HK-2 (cell line): ENCODE measurements around the gene ITM2B.

Experiments used
- DNase-seq: peaks from one replicate; pipeline ENCODE4 v3.0.0-alpha.2; 2018; ENCODE audit not compliant: unreplicated experiment

ITM2B gene

GRCh38 chr13:48258430-48258829, 25.4 kb downstream of the ITM2B start:
- DNase-seq: no peak

GRCh38 chr13:48260970-48261369, 28.0 kb downstream of the ITM2B start:
- no peak for DNase-seq

- DNase-seq: no peak
These were observed 30.2 kb downstream of the ITM2B start for GRCh38 chr13:48263196-48263595.

DNA sequence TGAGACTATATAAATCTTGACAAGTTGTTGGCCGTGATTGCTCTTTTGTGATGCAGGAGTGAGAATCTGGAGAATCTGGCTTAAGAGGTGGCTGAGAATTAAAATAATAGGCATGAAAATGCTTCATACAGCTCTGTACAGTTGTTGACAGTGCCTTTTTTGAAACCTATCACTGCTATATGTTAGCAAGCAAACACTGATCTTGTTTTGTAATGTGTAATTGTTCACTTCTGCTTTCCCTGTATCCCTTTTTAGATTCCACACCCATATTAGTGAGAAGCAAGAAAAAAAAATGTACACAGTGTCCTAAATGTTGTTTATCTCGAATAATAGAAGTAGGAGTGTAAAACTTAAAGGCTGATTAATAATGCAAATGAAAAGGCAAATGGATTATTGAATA, 31.1 kb downstream of the ITM2B start:
- no peak for DNase-seq

- no peak for DNase-seq
These were observed 32.3 kb downstream of the ITM2B start for GRCh38 chr13:48265217-48265815.

- no peak for DNase-seq
These were observed 33.1 kb downstream of the ITM2B start for GRCh38 chr13:48266150-48266549.

- DNase-seq: no peak
These were observed 34.0 kb downstream of the ITM2B start for GRCh38 chr13:48266701-48267639.

GRCh38 chr13:48268019-48268418, 35.0 kb downstream of the ITM2B start:
- DNase-seq: no peak

DNA sequence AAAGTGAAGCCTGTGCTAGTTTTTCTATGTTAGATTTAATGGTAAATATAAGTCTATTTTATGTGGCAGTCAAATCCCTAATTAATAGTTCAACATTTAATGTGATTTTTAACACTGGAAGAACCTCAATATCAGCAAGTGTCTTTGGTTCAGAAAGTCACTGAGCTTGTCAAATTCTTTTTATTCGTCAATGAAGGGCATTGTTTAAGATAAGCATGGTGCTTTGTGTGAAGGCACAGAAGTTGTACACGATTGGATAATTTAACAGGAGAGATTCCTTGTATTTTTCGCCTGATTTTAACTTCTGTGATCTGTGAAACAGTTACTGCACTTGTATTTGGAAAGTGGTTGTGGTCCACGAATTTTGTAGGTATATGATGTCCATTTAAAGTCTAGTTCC, 40.3 kb downstream of the ITM2B start:
- no peak for DNase-seq

DNA sequence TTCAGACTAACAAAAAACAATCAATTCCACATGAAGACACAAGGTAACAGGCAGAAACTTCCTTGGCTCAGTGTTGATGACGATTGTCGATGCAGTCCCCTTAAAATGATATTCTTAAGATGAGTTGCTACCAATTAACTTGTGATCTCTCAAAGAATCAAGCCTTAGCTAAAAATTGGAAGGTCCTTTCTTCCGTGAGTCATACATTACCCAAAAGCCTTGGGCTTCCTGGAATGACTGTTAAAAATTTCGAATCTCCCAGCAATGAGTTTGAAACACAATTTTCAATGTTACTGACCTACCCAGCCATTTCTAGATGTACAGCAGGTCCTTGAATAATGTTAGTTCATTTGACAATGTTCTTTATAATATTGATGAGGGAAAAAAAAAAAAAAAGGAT, 42.5 kb downstream of the ITM2B start:
- DNase-seq: no peak

GRCh38 chr13:48278806-48279205, 45.8 kb downstream of the ITM2B start:
- DNase-seq: no peak

GRCh38 chr13:48281556-48281955, 48.5 kb downstream of the ITM2B start:
- no peak for DNase-seq

- no peak for DNase-seq
These were observed 58.7 kb downstream of the ITM2B start for GRCh38 chr13:48291730-48292129.

- DNase-seq: no peak
These were observed 59.6 kb downstream of the ITM2B start for GRCh38 chr13:48292650-48293049.

DNA sequence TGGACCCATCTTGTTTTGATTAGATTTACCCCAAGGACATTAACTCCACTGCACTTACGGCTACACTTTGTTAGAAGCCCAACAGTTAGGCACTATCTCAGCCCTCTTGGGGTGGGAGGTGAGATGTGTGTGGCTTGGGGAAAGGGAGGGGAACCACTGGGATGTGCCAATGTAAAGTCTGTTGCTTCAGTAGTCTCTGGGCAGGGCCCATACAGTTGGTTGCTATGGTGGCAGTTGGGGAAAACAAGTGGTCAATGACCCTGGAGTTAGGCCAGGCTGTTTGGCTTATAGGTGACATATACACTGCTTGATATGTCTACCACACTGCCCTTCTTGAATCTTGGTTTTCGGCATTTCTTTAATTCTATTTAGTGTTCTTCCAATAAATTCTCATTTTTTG, 61.6 kb downstream of the ITM2B start:
- DNase-seq: no peak

DNA sequence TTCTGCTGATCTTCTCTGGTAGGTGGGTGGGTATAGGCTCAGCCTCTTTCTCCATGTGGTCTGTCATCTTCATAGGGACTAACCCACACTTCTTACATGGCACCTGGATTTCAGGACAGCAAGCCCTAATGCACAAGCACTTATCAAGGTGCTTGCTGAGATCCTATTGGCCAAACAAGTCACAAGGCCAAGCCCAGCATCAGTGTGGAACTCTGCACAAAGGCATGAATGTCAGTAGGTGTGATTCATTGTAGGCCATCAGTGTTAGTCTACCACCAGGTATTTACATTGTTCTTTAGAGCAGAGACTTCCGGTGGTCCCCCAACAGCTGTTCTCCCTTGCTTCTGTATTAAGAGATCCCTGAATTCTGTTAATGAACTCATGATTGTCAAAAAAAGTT, 62.3 kb downstream of the ITM2B start:
- DNase-seq: no peak

GRCh38 chr13:48296528-48296927, 63.5 kb downstream of the ITM2B start:
- DNase-seq: no peak

DNA sequence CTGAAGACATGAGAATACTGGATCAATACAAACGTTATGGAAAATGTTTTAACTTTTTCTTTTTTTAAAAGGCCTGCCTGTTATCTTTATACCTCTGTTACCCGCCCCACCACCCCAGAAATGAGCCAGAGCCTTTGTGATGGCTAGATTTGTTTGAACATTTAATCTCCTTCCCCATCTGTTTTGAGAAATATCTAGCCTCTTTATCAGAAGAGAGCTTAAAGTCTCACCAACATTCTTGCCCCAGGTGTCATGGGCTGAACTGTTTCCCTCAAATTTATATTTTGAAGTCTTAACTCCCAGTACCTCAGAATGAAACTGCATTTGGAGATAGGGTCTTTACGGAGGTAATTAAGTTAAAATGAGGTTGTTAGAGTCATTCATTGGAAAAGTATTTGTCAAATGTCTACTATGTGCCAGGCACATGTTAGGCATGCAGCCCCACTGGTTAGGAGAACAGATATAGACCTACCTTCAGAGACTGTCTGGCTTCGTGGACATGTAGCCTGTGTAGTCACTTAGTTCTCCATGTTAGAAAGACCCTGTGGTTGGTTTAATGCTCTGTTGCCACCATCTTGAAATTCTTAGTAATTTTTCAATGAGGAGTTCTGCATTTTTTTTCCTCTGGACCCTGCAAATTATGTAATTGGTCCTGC, 64.3 kb downstream of the ITM2B start:
- DNase-seq: no peak

GRCh38 chr13:48299591-48299990, 66.6 kb downstream of the ITM2B start:
- DNase-seq: no peak

- no peak for DNase-seq
These were observed 69.9 kb downstream of the ITM2B start for GRCh38 chr13:48302871-48303358.

- peak; percentile 88 for DNase-seq
These were observed 70.5 kb downstream of the ITM2B start, which contains the start of gene RB1 for GRCh38 chr13:48303359-48304142. Gene RB1 (plus strand): TSS chr13:48303751. CDS start chr13:48303913, 162 bp downstream.
